Measurements from ENCODE around the gene ATN1.

Gene ATN1

GRCh38 chr12:6943389-6943721 is 15.6 kb downstream of the ATN1 start:
- FAIRE-seq (peak; percentile 72), DNase-seq (ENCODE audit: insufficient read length) (peak; percentile 91)
- TF ChIP-seq POLR2A (IDR thresholded peaks at IDR 0.05; ENCODE audit: low read depth, low read length): no peak
- no peak for TF ChIP-seq TAF1 (IDR thresholded peaks at IDR 0.05; ENCODE audit: borderline replicate concordance, low read depth, low read length)
- no peak for TF ChIP-seq POLR2AphosphoS5 (IDR thresholded peaks at IDR 0.05; ENCODE audit: low read depth, low read length)

GRCh38 chr12:6943722-6944380 is 16.1 kb downstream of the ATN1 start, which contains the start of the genes C12orf57 and RNU7-1:
TSS of gene C12orf57 (plus strand) at chr12:6944022. CDS start at chr12:6944122, 100 bp downstream.
TSS of gene RNU7-1 (plus strand) at chr12:6943816.
- FAIRE-seq (peak; percentile 91), DNase-seq (ENCODE audit: insufficient read length) (no peak)
- peak; percentile 99 for TF ChIP-seq POLR2A (IDR thresholded peaks at IDR 0.05; ENCODE audit: low read depth, low read length)
- peak; percentile 60; the same call in 1 of the 2 replicates for TF ChIP-seq TAF1 (IDR thresholded peaks at IDR 0.05; ENCODE audit: borderline replicate concordance, low read depth, low read length)
- peak; percentile 99 for TF ChIP-seq POLR2AphosphoS5 (IDR thresholded peaks at IDR 0.05; ENCODE audit: low read depth, low read length)

- FAIRE-seq (peak; percentile 92), DNase-seq (ENCODE audit: insufficient read length) (peak; percentile 74)
- TF ChIP-seq POLR2AphosphoS5 (IDR thresholded peaks at IDR 0.05; ENCODE audit: low read depth, low read length): no peak
- TF ChIP-seq POLR2A (IDR thresholded peaks at IDR 0.05; ENCODE audit: low read depth, low read length): no peak; the same call in 1 of the 2 replicates
- TF ChIP-seq TAF1 (IDR thresholded peaks at IDR 0.05; ENCODE audit: borderline replicate concordance, low read depth, low read length): no peak
Measured at GRCh38 chr12:6944381-6945186, 16.8 kb downstream of the ATN1 start.

- TF ChIP-seq POLR2A (IDR thresholded peaks at IDR 0.05; ENCODE audit: low read depth, low read length): no peak; the same call in 1 of the 2 replicates
- no peak for TF ChIP-seq TAF1 (IDR thresholded peaks at IDR 0.05; ENCODE audit: borderline replicate concordance, low read depth, low read length)
- TF ChIP-seq POLR2AphosphoS5 (IDR thresholded peaks at IDR 0.05; ENCODE audit: low read depth, low read length): no peak
- FAIRE-seq (no peak), DNase-seq (ENCODE audit: insufficient read length) (no peak)
Measured at GRCh38 chr12:6945613-6946012, 17.9 kb downstream of the ATN1 start.

- FAIRE-seq: peak; percentile 94
- TF ChIP-seq POLR2AphosphoS5 (IDR thresholded peaks at IDR 0.05; ENCODE audit: low read depth, low read length) (no peak), TAF1 (IDR thresholded peaks at IDR 0.05; ENCODE audit: borderline replicate concordance, low read depth, low read length) (no peak), POLR2A (IDR thresholded peaks at IDR 0.05; ENCODE audit: low read depth, low read length) (peak; percentile 64)
- DNase-seq (ENCODE audit: insufficient read length): no peak
Measured at GRCh38 chr12:6946033-6946919, 18.5 kb downstream of the ATN1 start.

GRCh38 chr12:6946920-6947374 is 19.2 kb downstream of the ATN1 start:
- FAIRE-seq (no peak), DNase-seq (ENCODE audit: insufficient read length) (no peak)
- TF ChIP-seq POLR2A (IDR thresholded peaks at IDR 0.05; ENCODE audit: low read depth, low read length) (no peak), TAF1 (IDR thresholded peaks at IDR 0.05; ENCODE audit: borderline replicate concordance, low read depth, low read length) (no peak), POLR2AphosphoS5 (IDR thresholded peaks at IDR 0.05; ENCODE audit: low read depth, low read length) (no peak)

GRCh38 chr12:6947615-6948014 is 19.9 kb downstream of the ATN1 start:
- TF ChIP-seq POLR2A (IDR thresholded peaks at IDR 0.05; ENCODE audit: low read depth, low read length): peak; percentile 30; the same call in 1 of the 2 replicates
- TF ChIP-seq TAF1 (IDR thresholded peaks at IDR 0.05; ENCODE audit: borderline replicate concordance, low read depth, low read length): no peak
- peak; percentile 73 for FAIRE-seq
- no peak for DNase-seq (ENCODE audit: insufficient read length)

- TF ChIP-seq POLR2A (IDR thresholded peaks at IDR 0.05; ENCODE audit: low read depth, low read length): no peak
- TF ChIP-seq TAF1 (IDR thresholded peaks at IDR 0.05; ENCODE audit: borderline replicate concordance, low read depth, low read length): no peak
- TF ChIP-seq POLR2AphosphoS5 (IDR thresholded peaks at IDR 0.05; ENCODE audit: low read depth, low read length): no peak
- FAIRE-seq (peak; percentile 88), DNase-seq (ENCODE audit: insufficient read length) (no peak)
Measured at GRCh38 chr12:6948873-6949594, 21.3 kb downstream of the ATN1 start.

GRCh38 chr12:6950401-6950801 is 22.6 kb downstream of the ATN1 start:
- DNase-seq (ENCODE audit: insufficient read length): no peak
- TF ChIP-seq POLR2AphosphoS5 (IDR thresholded peaks at IDR 0.05; ENCODE audit: low read depth, low read length) (no peak), POLR2A (IDR thresholded peaks at IDR 0.05; ENCODE audit: low read depth, low read length) (no peak), TAF1 (IDR thresholded peaks at IDR 0.05; ENCODE audit: borderline replicate concordance, low read depth, low read length) (no peak)
- no peak for FAIRE-seq

GRCh38 chr12:6950811-6951540 is 23.2 kb downstream of the ATN1 start, which contains the start of gene PTPN6:
TSS of gene PTPN6 (plus strand) at chr12:6951356. CDS start at chr12:6951513, 157 bp downstream.
- TF ChIP-seq TAF1 (IDR thresholded peaks at IDR 0.05; ENCODE audit: borderline replicate concordance, low read depth, low read length): peak; percentile 61; the same call in 1 of the 2 replicates
- peak; percentile 84 for TF ChIP-seq POLR2AphosphoS5 (IDR thresholded peaks at IDR 0.05; ENCODE audit: low read depth, low read length)
- peak; percentile 88 for TF ChIP-seq POLR2A (IDR thresholded peaks at IDR 0.05; ENCODE audit: low read depth, low read length)
- DNase-seq (ENCODE audit: insufficient read length) (no peak), FAIRE-seq (peak; percentile 98)

Measured in GM12892 (cell line).